OCI-LY7 (cell line): Measurements from ENCODE around the gene ACER3. TPM values are rescaled to one million over a fixed set of nuclear protein-coding genes. Genes with fewer than 3 reads are reported as not detected.

Experiments used
- BruUV-seq: library from RNA; stranded (reverse); fragments of 400-500 nt; replicated peaks from 2 replicates; lab custom pipeline; 2021; lab: Mats Ljungman, UMichigan
- CTCF ChIA-PET: fragments of 300-600 bp; sonication (Branson Sonifier 250); formaldehyde crosslinking; loops from one replicate; lab custom pipeline; 2022; ENCODE audit warnings: antibody characterized with exemption; ENCODE audit not compliant: unreplicated experiment; lab: Charles Lee
- POLR2A ChIA-PET: fragments of 300-600 bp; sonication (Branson Sonifier 250); formaldehyde crosslinking; loops from one replicate; lab custom pipeline; 2022; ENCODE audit warnings: antibody characterized with exemption; lab: Charles Lee
- DNase-seq: peaks from one replicate; pipeline ENCODE4 v3.0.0-alpha.2; 2015; ENCODE audit warnings: low spot score
- H2AFZ ChIP-seq: fragments of 200-600 bp; sonication (generic), shearing (Covaris generic); 2 replicates; pipeline ENCODE4 v1.6.1; 2014; ENCODE audit warnings: mild to moderate bottlenecking, antibody characterized with exemption, low read length, moderate library complexity
- H3K27ac ChIP-seq: fragments of 200-600 bp; sonication (generic); 2 replicates; pipeline ENCODE4 v1.5.1; 2014; ENCODE audit warnings: mixed run types, low read depth, mild to moderate bottlenecking, moderate library complexity, low read length, inconsistent platforms; ENCODE audit not compliant: poor library complexity, severe bottlenecking
- H3K36me3 ChIP-seq: fragments of 200-600 bp; sonication (generic); 2 replicates; pipeline ENCODE4 v1.6.1; 2014; ENCODE audit warnings: mild to moderate bottlenecking, antibody characterized with exemption, low read length, moderate library complexity, mixed read lengths; ENCODE audit not compliant: insufficient read depth
- H3K4me1 ChIP-seq: fragments of 200-600 bp; sonication (generic); 2 replicates; pipeline ENCODE4 v1.5.1; 2014; ENCODE audit warnings: mild to moderate bottlenecking, low read length; ENCODE audit not compliant: insufficient read depth, poor library complexity, severe bottlenecking
- H3K4me2 ChIP-seq: fragments of 200-600 bp; sonication (generic); 2 replicates; pipeline ENCODE4 v1.6.1; 2014; ENCODE audit warnings: mild to moderate bottlenecking, low read length
- H3K4me3 ChIP-seq: fragments of 200-600 bp; sonication (generic); 2 replicates; pipeline ENCODE4 v1.5.1; 2014; ENCODE audit warnings: mild to moderate bottlenecking, low read depth, low read length; ENCODE audit not compliant: poor library complexity, severe bottlenecking
- H3K79me2 ChIP-seq: fragments of 200-600 bp; sonication (generic); 2 replicates; pipeline ENCODE4 v1.6.1; 2016; ENCODE audit warnings: low read depth, mild to moderate bottlenecking, low read length, moderate library complexity, mixed read lengths; ENCODE audit not compliant: insufficient read depth
- H3K9me2 ChIP-seq: fragments of 200-600 bp; sonication (generic); 2 replicates; pipeline ENCODE4 v1.6.1; 2016; ENCODE audit warnings: mild to moderate bottlenecking, low read length, mixed read lengths; ENCODE audit not compliant: insufficient read depth
- H3K9me3 ChIP-seq: fragments of 200-600 bp; sonication (generic); 2 replicates; pipeline ENCODE4 v1.6.1; 2014; ENCODE audit warnings: mild to moderate bottlenecking, mixed run types, low read length, mixed read lengths
- H4K20me1 ChIP-seq: fragments of 200-600 bp; sonication (generic); 2 replicates; pipeline ENCODE4 v1.6.1; 2014; ENCODE audit warnings: mild to moderate bottlenecking, antibody characterized with exemption, low read length, moderate library complexity, mixed read lengths; ENCODE audit not compliant: insufficient read depth
- CTCF ChIP-seq: fragments of 200-600 bp; sonication (generic); conservative IDR thresholded peaks from 2 replicates; pipeline ENCODE4 v1.5.1; 2014; ENCODE audit warnings: mild to moderate bottlenecking, antibody characterized with exemption, low read length, moderate library complexity, mixed read lengths
- EZH2phosphoT487 ChIP-seq: fragments of 200-600 bp; sonication (generic); IDR thresholded peaks from 2 replicates; pipeline ENCODE4 v1.6.1; 2018; ENCODE audit warnings: low read depth, borderline replicate concordance, mild to moderate bottlenecking, mixed run types, antibody characterized with exemption, low read length, moderate library complexity, mixed read lengths
- intact Hi-C: fragments of 100-400 bp; cut with micrococcal nuclease; formaldehyde crosslinking; loops from one replicate; pipeline ENCODE4 v1.10.0; 2022; ENCODE audit not compliant: unreplicated experiment
- total RNA-seq, 2 experiments: library from RNA; depleted of rRNA in 1 of 2; stranded (reverse); fragments of >200 nt in 1 of 2; shearing (Covaris generic) in 1 of 2; gene quantifications; 2 replicates each; pipeline ENCODE4 v1.2.3, GENCODE V29; 2014 to 2022

Gene ACER3
- total RNA-seq, 2 experiments from 2014 or later, result 3.0 to 12.2 TPM

- Histone ChIP-seq H3K4me2 (no peak overlapping the region), H4K20me1 (no peaks in the 10 kb centered on the region), H3K4me1 (no peaks in the 10 kb centered on the region), H3K9me2 (no peaks in the 10 kb centered on the region), H2AFZ (no peak overlapping the region), H3K79me2 (no peaks in the 10 kb centered on the region), H3K4me3 (no peak overlapping the region), H3K27ac (no peak overlapping the region), H3K9me3 (peaks cover 7% of the 10 kb centered on the region; the same call in 1 of the 2 replicates), H3K36me3 (no peaks in the 10 kb centered on the region)
- POLR2A ChIA-PET, result no interaction called here
- intact Hi-C loops, result no loop called here
- no peak for DNase-seq
- CTCF ChIA-PET, result no interaction called here
- TF ChIP-seq CTCF (no peak), EZH2phosphoT487 (no peak)
- BruUV-seq, result no TSS peak
Observed at GRCh38 chr11:77075425-77075905, 214.7 kb downstream of the ACER3 start.

Other genes starting within 250 kb of the ACER3 start
- 5.4 and 5.5 TPM in 2 replicates for gene LRRC32, start 190.2 kb upstream of the ACER3 start, total RNA-seq (2014; rRNA removed; shearing (Covaris generic))
- 15.0 and 25.3 TPM in 2 replicates for gene LRRC32, start 190.2 kb upstream of the ACER3 start, total RNA-seq (2022)
- gene TSKU, start 77.6 kb upstream of the ACER3 start, total RNA-seq (2014; rRNA removed; shearing (Covaris generic)), result 1.5 and 1.8 TPM in 2 replicates
- 1.3 and 1.8 TPM in 2 replicates for gene TSKU, start 77.6 kb upstream of the ACER3 start, total RNA-seq (2022)
- not detected in 2 replicates for gene B3GNT6, start 173.5 kb downstream of the ACER3 start, total RNA-seq (2014; rRNA removed; shearing (Covaris generic))
- not detected in 2 replicates for gene B3GNT6, start 173.5 kb downstream of the ACER3 start, total RNA-seq (2022)
- 0.98 and 1.4 TPM in 2 replicates for gene CAPN5, start 206.1 kb downstream of the ACER3 start, total RNA-seq (2014; rRNA removed; shearing (Covaris generic))
- gene CAPN5, start 206.1 kb downstream of the ACER3 start, total RNA-seq (2022), result 1.5 TPM in 2 replicates
- not detected in 2 replicates for gene OMP, start 241.9 kb downstream of the ACER3 start, total RNA-seq (2014; rRNA removed; shearing (Covaris generic))
- not detected in 2 replicates for gene OMP, start 241.9 kb downstream of the ACER3 start, total RNA-seq (2022)